Measurements from ENCODE around the gene CDH11.

- TF ChIP-seq CTCF (IDR thresholded peaks at IDR 0.05; ENCODE audit: low read length) (no peak), EZH2 (IDR thresholded peaks at IDR 0.05; ENCODE audit: borderline replicate concordance, low read length) (no peak)
Measured at GRCh38 chr16:64983231-64983630, 138.6 kb downstream of the CDH11 start.
